ENCODE data around the gene ZNF425.
"Not testable (repeated sequence)": the region's sequence is repeated elsewhere in the genome, so short reads cannot be mapped to it uniquely, and the experiment has no call there.

Gene ZNF425

GRCh38 chr7:149072438-149072775 lies 53.7 kb downstream of the ZNF425 start:
- DNase-seq: no peak

- DNase-seq: peak; percentile 58
Observed at GRCh38 chr7:149071641-149072437, 54.3 kb downstream of the ZNF425 start.

- DNase-seq: no peak
Observed at GRCh38 chr7:149071182-149071635, 54.9 kb downstream of the ZNF425 start.

GRCh38 chr7:149070372-149071125 lies 55.6 kb downstream of the ZNF425 start:
- DNase-seq: no peak

- DNase-seq: no peak
Observed at GRCh38 chr7:149067869-149068268, 58.3 kb downstream of the ZNF425 start.

GRCh38 chr7:149063476-149063875 lies 62.6 kb downstream of the ZNF425 start:
- no peak for DNase-seq

- not testable (repeated sequence) for DNase-seq
Observed at GRCh38 chr7:149062217-149062899, 63.8 kb downstream of the ZNF425 start.

- DNase-seq: no peak
Observed at GRCh38 chr7:149060156-149060555, 66.0 kb downstream of the ZNF425 start.

GRCh38 chr7:149053885-149054284 lies 72.2 kb downstream of the ZNF425 start:
- no peak for DNase-seq

GRCh38 chr7:149053384-149053783 lies 72.7 kb downstream of the ZNF425 start:
- DNase-seq: no peak

Data from stimulated activated CD4-positive, alpha-beta T cell treated with anti-CD3 and anti-CD28 coated beads, Interleukin-4, amount 100 ng/mL, for 24 hours (primary cell).